H1 (cell line): ENCODE results near the gene RERE.

Experiments
- GABPA ChIP-seq: IDR thresholded peaks from 2 replicates; pipeline ENCODE4 v1.6.1; 2011; ENCODE audit warnings: mild to moderate bottlenecking, low read length, moderate library complexity, borderline replicate concordance; ENCODE audit not compliant: insufficient read depth
- NANOG ChIP-seq: IDR thresholded peaks from 2 replicates; pipeline ENCODE4 v1.6.1; 2011; ENCODE audit warnings: low read length, low read depth, mild to moderate bottlenecking, inconsistent platforms; ENCODE audit not compliant: insufficient read depth, poor library complexity, severe bottlenecking
- SP1 ChIP-seq: IDR thresholded peaks from 2 replicates; pipeline ENCODE4 v1.6.1; 2011; ENCODE audit warnings: low read depth, low read length
- SRF ChIP-seq: IDR thresholded peaks from 2 replicates; pipeline ENCODE4 v1.6.1; 2011; ENCODE audit warnings: mild to moderate bottlenecking, low read depth, low read length, moderate library complexity
- YY1 ChIP-seq: IDR thresholded peaks from 2 replicates; pipeline ENCODE4 v1.6.1; 2011; ENCODE audit warnings: low read depth, mild to moderate bottlenecking, low read length

GRCh38 chr1:8329858-8330257 is 487.6 kb downstream of the RERE start:
- no peak for TF ChIP-seq NANOG
- no peak for TF ChIP-seq SP1
- TF ChIP-seq SRF = no peak
- no peak for TF ChIP-seq YY1
- TF ChIP-seq GABPA = no peak
